Heart left ventricle (tissue), 16 donors: ENCODE data around the gene PJA1. TPM values are rescaled to one million over a fixed set of nuclear protein-coding genes. Genes with fewer than 3 reads are reported as not detected.
A peak's percentile ranks its signal among the peaks of the same experiment; 100 is the strongest.

Source experiments
- ATAC-seq, 4 donors: fragments of 200-7000 bp; cut with Tn5 transposase; one replicate each; pipeline ENCODE4 v1.9.1; 2020 to 2022; ENCODE audit warnings: moderate library complexity in 4 of 4, mild to moderate bottlenecking in 3 of 4, moderate number of reproducible peaks in 1 of 4
- DNase-seq, 5 donors: peaks; one replicate each; pipeline ENCODE4 v3.0.0-alpha.2; 2020
- H3K27ac ChIP-seq, 12 donors: fragments of 200-600 bp; sonication (generic) in 4 of 12; one replicate each; pipeline versions ENCODE4 v1.5.0 to v1.8.0; 2016 to 2022; ENCODE audit warnings: mild to moderate bottlenecking in 2 of 12
- H3K27me3 ChIP-seq, 9 donors: fragments of 200-600 bp; sonication (generic) in 2 of 9; one replicate each; pipeline versions ENCODE4 v1.5.1 to v1.8.0; 2016 to 2022; ENCODE audit warnings: mild to moderate bottlenecking in 3 of 9
- H3K36me3 ChIP-seq, 9 donors: fragments of 200-600 bp; sonication (generic) in 2 of 9; one replicate each; pipeline versions ENCODE4 v1.5.0 to v1.8.0; 2018 to 2022; ENCODE audit warnings: mild to moderate bottlenecking in 2 of 9
- H3K4me1 ChIP-seq, 12 donors: fragments of 200-600 bp; sonication (generic) in 4 of 12; one replicate each; pipeline versions ENCODE4 v1.5.0 to v1.8.0; 2016 to 2022; ENCODE audit warnings: mild to moderate bottlenecking in 3 of 12
- H3K4me3 ChIP-seq, 12 donors: fragments of 200-600 bp; sonication (generic) in 4 of 12; one replicate each; pipeline versions ENCODE4 v1.5.0 to v1.8.0; 2017 to 2022; ENCODE audit warnings: mild to moderate bottlenecking in 9 of 12, moderate library complexity in 4 of 12
- H3K9me3 ChIP-seq, 12 donors: fragments of 200-600 bp; sonication (generic) in 4 of 12; one replicate each; pipeline versions ENCODE4 v1.5.0 to v1.8.0; 2016 to 2022; ENCODE audit warnings: mild to moderate bottlenecking in 1 of 12
- POLR2A ChIP-seq, 2 donors: fragments of 450-650 bp; IDR thresholded peaks; one replicate each; pipeline ENCODE4 v1.6.1; 2017; ENCODE audit warnings: antibody characterized with exemption in 2 of 2, mild to moderate bottlenecking in 2 of 2, moderate library complexity in 2 of 2
- WGBS, 4 donors: extraction: QIAGEN DNeasy Blood & Tissue Kit in 2 of 4; methylation state at CpG; one replicate each; pipeline versions ENCODE4 v1.1.5 to v1.1.7; 2013 to 2018; 5-methylcytosine and 5-hydroxymethylcytosine counted together
- intact Hi-C, 10 donors: fragments of 100-400 bp; cut with DNase I; formaldehyde crosslinking; loops; one replicate each; pipeline versions ENCODE4 v1.11.1 to v1.14.2; 2022
- polyA plus RNA-seq, 2 donors: library from polyadenylated mRNA; stranded (reverse); fragments of 200-250 nt; gene quantifications; one replicate each; pipeline ENCODE4 v1.2.3, GENCODE V29; 2013
- total RNA-seq, 9 donors: library from RNA; depleted of rRNA in 2 of 9; stranded (reverse); fragments of >200 nt in 2 of 9; fragmentation: NEBNext Ultra II Directional in 3 of 9; extraction: Animal tissue kit (Norgen Biotek cat#: 25700) in 3 of 9; gene quantifications; one replicate each; pipeline versions ENCODE4 v1.1.0 to v1.2.4, GENCODE V29; 2016 to 2023
- TF ChIP-seq, protein P1 (sequence below), 12 donors: fragments of 200-600 bp; sonication (generic) in 4 of 12; IDR thresholded peaks; one replicate each; pipeline versions ENCODE4 v1.5.0 to v1.8.0; 2018 to 2022; ENCODE audit warnings: antibody characterized with exemption in 12 of 12, mild to moderate bottlenecking in 5 of 12
- donor health status: ischemic (EF 13 %, LVEDD 7.1; RV severe dilation, severe dysfunction).
- donor health status: healthy with polysubstance abuse.
- donor health status: DM: no; HTN: yes; CAD: no.
- donor health status: DM: no; HTN: no; CAD: no.
- donor health status: ischemic (EF 25% LVEDD 6.9; RV normal size, moderate dysfunction).
- donor health status: ischemic (EF 25% LVEDD 5.7; RV mildly dilated, moderate dysfunction).
- donor health status: healthy.
- donor health status: DM: yes; HTN: yes; CAD: no.
- donor health status: ischemic (EF 35%, LVEDD 5.7; RV mildly dilated, moderate dysfunction).
- donor health status: nonischemic (EF 11% LVEDD 7.7; RV severe dilation, severe dysfunction).
- donor health status: DM: yes; HTN: yes; CAD: no.
- donor health status: PGD.
- donor health status: ischemic (EF 29% LVEDD 5.4; RV normal size, mild dysfunction).
- donor health status: nonischemic (EF 23%, LVEDD 6.1; RV moderate dilation, normal function).

The PJA1 gene
- total and polyA plus RNA-seq, 11 donors, result 4.3 to 20.1 (median 14.4) TPM

DNA sequence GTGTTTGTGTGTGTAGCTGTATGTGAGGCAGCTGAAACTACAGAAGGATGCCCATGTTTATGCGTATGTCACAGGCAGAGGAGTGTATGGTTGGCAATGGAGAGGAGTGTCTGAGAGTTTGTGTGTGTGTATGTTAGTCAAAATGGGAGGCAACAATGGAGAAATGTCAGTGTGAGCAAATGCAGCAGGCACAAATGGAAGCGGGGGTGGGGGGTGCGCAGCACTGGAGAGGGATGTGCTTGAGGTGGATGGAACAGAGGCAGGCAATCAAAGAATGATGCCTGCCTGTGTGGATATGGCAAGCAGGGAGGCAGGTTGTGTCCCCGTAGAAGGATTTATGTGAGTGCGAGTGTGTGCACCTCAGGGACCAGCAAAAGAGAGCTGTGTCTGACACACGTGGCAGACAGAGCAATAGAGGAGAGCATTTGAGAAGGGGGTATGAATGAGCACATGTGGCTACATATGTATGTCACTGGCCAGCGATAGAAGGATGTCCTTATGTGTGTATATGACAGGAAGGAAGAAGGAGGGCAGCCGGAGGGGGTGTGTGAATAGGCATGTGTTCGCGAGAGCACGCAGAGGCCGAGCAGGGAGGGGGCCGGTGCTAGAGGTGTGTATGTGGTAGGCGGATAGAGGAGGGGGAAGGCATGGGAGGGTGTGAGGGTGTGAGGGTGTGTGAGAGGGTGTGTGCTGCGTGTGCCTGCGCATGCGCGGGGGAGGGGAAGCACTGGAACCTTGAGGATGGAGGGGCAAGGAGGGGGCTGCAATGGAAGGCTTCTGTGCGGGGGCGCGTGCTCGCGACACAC lies 1.1 kb downstream of the PJA1 start:
- Histone ChIP-seq H3K27me3 (peaks cover 0 to 15% (median 0%) of the 10 kb centered on the region in 9 donors), H3K4me1 (peaks cover 0 to 9% (median 2%) of the 10 kb centered on the region in 12 donors), H3K4me3 (peak overlapping the region; percentile 58 to 95 (median 73)), H3K9me3 (peaks cover 0 to 7% (median 0%) of the 10 kb centered on the region in 12 donors), H3K36me3 (peaks cover 0 to 7% (median 0%) of the 10 kb centered on the region in 9 donors), H3K27ac (peak overlapping the region in 3 of 12 donors; percentile 72 to 87 (median 81))
- DNase-seq (peak in 3 of 5 donors; percentile 11 to 58 (median 25)), ATAC-seq (peak; percentile 51 to 71 (median 62))
- intact Hi-C loops, result loop anchor here in 2 of 10 donors (10.0 kb wide), 1 partner anchor 339 kb away; the partner anchor contains the start of gene EFNB1 (in 2 of the 2)
- no peak for TF ChIP-seq POLR2A (IDR thresholded peaks at IDR 0.05)
- TF ChIP-seq, protein P1, sequence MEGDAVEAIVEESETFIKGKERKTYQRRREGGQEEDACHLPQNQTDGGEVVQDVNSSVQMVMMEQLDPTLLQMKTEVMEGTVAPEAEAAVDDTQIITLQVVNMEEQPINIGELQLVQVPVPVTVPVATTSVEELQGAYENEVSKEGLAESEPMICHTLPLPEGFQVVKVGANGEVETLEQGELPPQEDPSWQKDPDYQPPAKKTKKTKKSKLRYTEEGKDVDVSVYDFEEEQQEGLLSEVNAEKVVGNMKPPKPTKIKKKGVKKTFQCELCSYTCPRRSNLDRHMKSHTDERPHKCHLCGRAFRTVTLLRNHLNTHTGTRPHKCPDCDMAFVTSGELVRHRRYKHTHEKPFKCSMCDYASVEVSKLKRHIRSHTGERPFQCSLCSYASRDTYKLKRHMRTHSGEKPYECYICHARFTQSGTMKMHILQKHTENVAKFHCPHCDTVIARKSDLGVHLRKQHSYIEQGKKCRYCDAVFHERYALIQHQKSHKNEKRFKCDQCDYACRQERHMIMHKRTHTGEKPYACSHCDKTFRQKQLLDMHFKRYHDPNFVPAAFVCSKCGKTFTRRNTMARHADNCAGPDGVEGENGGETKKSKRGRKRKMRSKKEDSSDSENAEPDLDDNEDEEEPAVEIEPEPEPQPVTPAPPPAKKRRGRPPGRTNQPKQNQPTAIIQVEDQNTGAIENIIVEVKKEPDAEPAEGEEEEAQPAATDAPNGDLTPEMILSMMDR (IDR thresholded peaks at IDR 0.05), result no peak
- WGBS, 4 donors, result 15 to 47% (median 27%) methylated on average over 23 of the region's 23 CpGs

DNA sequence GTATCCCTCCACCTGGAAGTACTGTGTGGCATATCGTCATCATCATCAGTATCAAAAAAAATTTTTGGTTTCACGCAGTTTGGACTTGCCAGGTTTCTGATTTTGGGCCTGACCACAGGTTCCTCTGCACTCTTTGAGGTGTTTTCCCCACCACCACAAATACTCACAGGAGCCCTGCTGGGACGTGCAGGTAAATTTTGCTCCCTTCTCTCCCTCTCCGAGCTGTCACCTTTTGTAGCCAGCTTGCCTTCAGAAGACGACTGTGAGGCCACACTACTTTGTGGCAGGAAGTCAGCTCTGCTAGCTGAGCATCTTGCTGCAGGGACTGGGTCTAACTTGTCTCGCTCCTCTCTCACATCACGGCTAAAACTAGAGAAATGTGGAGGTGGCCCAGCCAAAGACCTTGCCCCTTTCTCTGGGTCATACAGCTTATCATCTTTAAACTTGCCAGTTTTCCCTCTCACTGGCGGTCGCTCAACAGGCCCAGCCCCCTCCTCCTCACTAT lies 2.8 kb downstream of the PJA1 start:
- no peaks in the 10 kb centered on the region for H3K9me3 ChIP-seq
- no peak for TF ChIP-seq POLR2A (IDR thresholded peaks at IDR 0.05)
- TF ChIP-seq, protein P1 (IDR thresholded peaks at IDR 0.05), result no peak
- H3K27ac ChIP-seq, result no peak overlapping the region
- 77 to 87% (median 86%) methylated on average over 9 of the region's 9 CpGs for WGBS, 4 donors
- no peak for ATAC-seq
- peaks cover 0 to 17% (median 0%) of the 10 kb centered on the region in 9 donors for H3K27me3 ChIP-seq
- no peak overlapping the region for H3K4me3 ChIP-seq
- no peak for DNase-seq
- H3K4me1 ChIP-seq, result peaks cover 0 to 17% (median 5%) of the 10 kb centered on the region in 12 donors
- intact Hi-C loops, result loop anchor here in 2 of 10 donors (10.0 kb wide), 1 partner anchor 338 kb away; the partner anchor contains the start of gene EFNB1 (in 2 of the 2)
- H3K36me3 ChIP-seq, result peaks cover 0 to 7% (median 0%) of the 10 kb centered on the region in 9 donors

GRCh38 chrX:69161786-69162349 lies 3.4 kb downstream of the PJA1 start:
- no peaks in the 10 kb centered on the region for H3K9me3 ChIP-seq
- peaks cover 0 to 19% (median 0%) of the 10 kb centered on the region in 9 donors for H3K27me3 ChIP-seq
- peaks cover 0 to 17% (median 5%) of the 10 kb centered on the region in 12 donors for H3K4me1 ChIP-seq
- WGBS, 4 donors, result 88 to 92% (median 89%) methylated on average over 26 of the region's 26 CpGs
- H3K36me3 ChIP-seq, result peaks cover 0 to 7% (median 0%) of the 10 kb centered on the region in 9 donors
- ATAC-seq, result no peak
- no peak for DNase-seq
- TF ChIP-seq POLR2A (IDR thresholded peaks at IDR 0.05), result no peak
- TF ChIP-seq, protein P1 (IDR thresholded peaks at IDR 0.05), result no peak
- no peak overlapping the region for H3K4me3 ChIP-seq
- intact Hi-C loops, result loop anchor here in 2 of 10 donors (10.0 kb wide), 1 partner anchor 337 kb away; the partner anchor contains the start of gene EFNB1 (in 2 of the 2)
- H3K27ac ChIP-seq, result no peak overlapping the region
